Measurements from ENCODE around the gene VASP. TPM values are rescaled to one million over a fixed set of nuclear protein-coding genes. Genes with fewer than 3 reads are reported as not detected.

Gene VASP
- total RNA-seq, 4 donors from 2014 or later = 52.7 to 68.9 (median 56.5) TPM

DNA sequence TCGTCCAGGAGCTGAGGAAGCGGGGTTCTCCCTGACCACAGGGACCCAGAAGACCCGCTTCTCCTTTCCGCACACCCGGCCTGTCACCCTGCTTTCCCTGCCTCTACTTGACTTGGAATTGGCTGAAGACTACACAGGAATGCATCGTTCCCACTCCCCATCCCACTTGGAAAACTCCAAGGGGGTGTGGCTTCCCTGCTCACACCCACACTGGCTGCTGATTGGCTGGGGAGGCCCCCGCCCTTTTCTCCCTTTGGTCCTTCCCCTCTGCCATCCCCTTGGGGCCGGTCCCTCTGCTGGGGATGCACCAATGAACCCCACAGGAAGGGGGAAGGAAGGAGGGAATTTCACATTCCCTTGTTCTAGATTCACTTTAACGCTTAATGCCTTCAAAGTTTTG lies 18.9 kb downstream of the VASP start:
- TF ChIP-seq CTCF (IDR thresholded peaks at IDR 0.05) = no peak
- TF ChIP-seq POLR2A (IDR thresholded peaks at IDR 0.05) = no peak
- H3K4me3 ChIP-seq (ENCODE audit: low read depth, poor library complexity, severe bottlenecking) = no peak overlapping the region
- intact Hi-C loops (cut with DNase I; ENCODE audit: low total_unique reads) = loop anchor here (2.0 to 10.0 kb wide), 2 partner anchors 31 to 119 kb away; no protein-coding TSS in a partner anchor
- WGBS, 2 donors = 65 to 71% methylated on average over 9 of the region's 9 CpGs
- DNase-seq (ENCODE audit: low spot score in 2 of 2) = no peak

DNA sequence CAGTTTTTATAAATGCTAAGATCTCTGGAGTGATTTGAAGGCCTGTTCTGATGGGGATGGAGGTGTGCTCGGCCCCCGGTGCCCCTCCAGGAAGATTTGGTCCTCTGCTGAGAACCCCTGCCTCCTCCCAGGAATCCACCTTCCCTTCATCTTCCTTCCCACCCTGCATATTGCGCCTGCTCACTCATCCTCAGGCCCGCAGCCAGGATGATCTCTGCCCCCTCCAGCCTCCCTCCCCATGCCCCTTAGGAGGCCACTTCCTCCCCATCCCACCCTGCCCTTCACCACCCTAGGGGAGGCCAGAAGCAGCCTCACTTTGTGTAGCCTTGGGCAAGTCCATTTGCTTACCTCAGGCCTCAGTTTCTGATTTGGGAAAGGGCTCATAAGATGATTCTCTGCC lies 19.7 kb downstream of the VASP start:
- no peak for TF ChIP-seq CTCF (IDR thresholded peaks at IDR 0.05)
- TF ChIP-seq POLR2A (IDR thresholded peaks at IDR 0.05) = no peak
- DNase-seq (ENCODE audit: low spot score in 2 of 2) = no peak
- no peak overlapping the region for H3K4me3 ChIP-seq (ENCODE audit: low read depth, poor library complexity, severe bottlenecking)
- 86 to 93% methylated on average over 4 of the region's 4 CpGs for WGBS, 2 donors
- intact Hi-C loops (cut with DNase I; ENCODE audit: low total_unique reads) = loop anchor here (2.0 to 10.0 kb wide), 2 partner anchors 30 to 118 kb away; no protein-coding TSS in a partner anchor

- H3K4me3 ChIP-seq (ENCODE audit: low read depth, poor library complexity, severe bottlenecking) = no peak overlapping the region
- DNase-seq (ENCODE audit: low spot score in 2 of 2) = no peak
- TF ChIP-seq CTCF (IDR thresholded peaks at IDR 0.05) = no peak
- no peak for TF ChIP-seq POLR2A (IDR thresholded peaks at IDR 0.05)
- 64 to 70% methylated on average over 15 of the region's 15 CpGs for WGBS, 2 donors
- intact Hi-C loops (cut with DNase I; ENCODE audit: low total_unique reads) = loop anchor here (2.0 to 10.0 kb wide), 2 partner anchors 29 to 117 kb away; no protein-coding TSS in a partner anchor
These were observed 20.5 kb downstream of the VASP start for GRCh38 chr19:45527731-45528130.

DNA sequence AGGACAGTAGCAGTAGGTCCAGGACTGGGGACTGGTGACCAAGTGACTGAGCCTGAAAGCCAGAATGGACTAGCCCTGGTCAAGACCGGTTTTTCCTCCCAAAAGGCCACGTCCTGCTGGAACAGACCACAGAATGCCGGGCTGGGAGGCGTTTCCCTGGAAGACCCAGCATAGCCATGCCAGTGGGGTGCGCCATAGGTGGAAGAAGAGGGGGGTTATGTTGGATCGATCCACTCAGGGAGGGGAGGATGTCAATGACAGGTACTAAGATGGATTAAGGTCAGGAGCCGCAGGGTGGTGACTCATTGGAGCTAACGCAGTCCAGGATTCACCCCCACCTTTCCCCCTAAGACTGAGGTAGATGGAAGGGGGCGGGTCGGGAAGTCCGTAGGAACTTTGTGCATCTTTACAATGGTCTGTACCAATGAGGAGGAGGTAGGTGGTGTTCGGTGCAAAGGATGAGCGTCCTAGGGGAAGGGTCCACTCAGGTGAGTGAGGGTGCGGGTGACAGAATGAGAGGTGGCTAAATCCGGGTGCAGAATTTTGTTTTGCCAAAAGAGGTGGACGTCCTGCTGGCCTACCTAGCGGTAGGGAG lies 21.0 kb downstream of the VASP start:
- TF ChIP-seq CTCF (IDR thresholded peaks at IDR 0.05) (no peak), POLR2A (IDR thresholded peaks at IDR 0.05) (no peak)
- no peak overlapping the region for H3K4me3 ChIP-seq (ENCODE audit: low read depth, poor library complexity, severe bottlenecking)
- WGBS, 2 donors = 16 to 17% methylated on average over 17 of the region's 17 CpGs
- intact Hi-C loops (cut with DNase I; ENCODE audit: low total_unique reads) = loop anchor here (10.0 kb wide), 1 partner anchor 117 kb away; no protein-coding TSS in a partner anchor
- no peak for DNase-seq (ENCODE audit: low spot score in 2 of 2)

- intact Hi-C loops (cut with DNase I; ENCODE audit: low total_unique reads) = loop anchor here (10.0 kb wide), 1 partner anchor 116 kb away; no protein-coding TSS in a partner anchor
- TF ChIP-seq POLR2A (IDR thresholded peaks at IDR 0.05) (no peak), CTCF (IDR thresholded peaks at IDR 0.05) (no peak)
- no peak overlapping the region for H3K4me3 ChIP-seq (ENCODE audit: low read depth, poor library complexity, severe bottlenecking)
- DNase-seq (ENCODE audit: low spot score in 2 of 2) = no peak
- WGBS, 2 donors = 5 to 7% methylated on average over 14 to 38 of the region's 49 CpGs
These were observed 21.6 kb downstream of the VASP start for GRCh38 chr19:45528744-45529419.

Measured in lower leg skin (tissue), 4 donors.